ENCODE data around the gene TLCD3B. TPM values are rescaled to one million over a fixed set of nuclear protein-coding genes. Genes with fewer than 3 reads are reported as not detected.
A peak's percentile ranks its signal among the peaks of the same experiment; 100 is the strongest.

The TLCD3B gene
- total RNA-seq, 3 donors from 2014 or later: 0.29 TPM; not detected in 2

DNA sequence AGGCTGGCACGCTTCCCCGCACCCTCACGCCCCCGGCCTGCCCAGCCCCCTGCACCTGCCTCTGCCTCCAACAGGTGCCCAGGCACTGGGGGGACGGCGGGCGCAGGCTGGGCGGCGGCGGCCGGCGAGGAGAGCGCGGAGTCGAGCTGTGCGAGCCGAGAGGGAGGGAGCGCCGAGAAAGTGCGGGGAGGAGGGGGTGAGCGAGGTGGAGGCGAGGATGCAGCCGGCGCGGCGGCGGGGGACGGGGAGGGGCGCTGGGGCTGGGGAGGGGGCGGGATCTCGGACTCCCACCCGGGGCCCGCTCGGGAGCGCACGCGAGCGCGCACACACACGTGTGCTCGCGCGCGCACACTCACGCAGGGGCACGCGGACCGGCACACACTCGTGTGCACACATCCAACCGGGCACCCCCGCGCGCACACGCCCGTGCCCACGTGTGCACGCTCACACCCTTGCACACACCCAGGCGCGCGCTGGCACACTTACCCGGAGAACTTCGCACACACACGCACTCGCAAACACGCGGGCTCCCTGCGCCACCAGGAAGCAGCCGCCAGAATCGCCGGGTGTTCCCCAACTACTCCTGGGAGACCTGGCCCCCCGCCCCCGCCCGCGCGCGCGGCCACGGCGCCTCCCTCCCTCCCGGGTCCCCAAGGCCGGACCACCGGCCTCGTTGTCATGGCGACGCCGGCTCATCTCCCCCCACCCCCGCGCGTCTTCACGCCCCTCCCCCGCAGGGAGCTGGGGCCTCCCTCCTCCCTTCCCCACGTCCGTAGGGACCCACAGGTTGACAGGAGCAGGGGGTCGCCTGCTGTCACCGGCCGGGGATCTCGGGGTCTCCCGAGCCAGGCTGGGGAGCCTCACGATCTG is 20.0 kb downstream of the TLCD3B start, which contains the start of gene DOC2A:
Gene DOC2A, minus strand, starts transcription at position 184 of the 870 bp plus-strand sequence. CDS start 805 bp downstream, outside the sequence.
- peaks cover 10 to 25% of the 10 kb centered on the region in 2 donors for H3K27me3 ChIP-seq
- TF ChIP-seq POLR2AphosphoS5 (IDR thresholded peaks at IDR 0.05) (no peak), POLR2A (IDR thresholded peaks at IDR 0.05) (no peak)
- TF ChIP-seq, protein P1, sequence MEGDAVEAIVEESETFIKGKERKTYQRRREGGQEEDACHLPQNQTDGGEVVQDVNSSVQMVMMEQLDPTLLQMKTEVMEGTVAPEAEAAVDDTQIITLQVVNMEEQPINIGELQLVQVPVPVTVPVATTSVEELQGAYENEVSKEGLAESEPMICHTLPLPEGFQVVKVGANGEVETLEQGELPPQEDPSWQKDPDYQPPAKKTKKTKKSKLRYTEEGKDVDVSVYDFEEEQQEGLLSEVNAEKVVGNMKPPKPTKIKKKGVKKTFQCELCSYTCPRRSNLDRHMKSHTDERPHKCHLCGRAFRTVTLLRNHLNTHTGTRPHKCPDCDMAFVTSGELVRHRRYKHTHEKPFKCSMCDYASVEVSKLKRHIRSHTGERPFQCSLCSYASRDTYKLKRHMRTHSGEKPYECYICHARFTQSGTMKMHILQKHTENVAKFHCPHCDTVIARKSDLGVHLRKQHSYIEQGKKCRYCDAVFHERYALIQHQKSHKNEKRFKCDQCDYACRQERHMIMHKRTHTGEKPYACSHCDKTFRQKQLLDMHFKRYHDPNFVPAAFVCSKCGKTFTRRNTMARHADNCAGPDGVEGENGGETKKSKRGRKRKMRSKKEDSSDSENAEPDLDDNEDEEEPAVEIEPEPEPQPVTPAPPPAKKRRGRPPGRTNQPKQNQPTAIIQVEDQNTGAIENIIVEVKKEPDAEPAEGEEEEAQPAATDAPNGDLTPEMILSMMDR (IDR thresholded peaks at IDR 0.05): no peak
- intact Hi-C loops (cut with DNase I; ENCODE audit: low total_unique reads): loop anchor here (10.0 kb wide), 2 partner anchors 146 to 316 kb away; partner anchors contain the start of gene CDIPT

DNA sequence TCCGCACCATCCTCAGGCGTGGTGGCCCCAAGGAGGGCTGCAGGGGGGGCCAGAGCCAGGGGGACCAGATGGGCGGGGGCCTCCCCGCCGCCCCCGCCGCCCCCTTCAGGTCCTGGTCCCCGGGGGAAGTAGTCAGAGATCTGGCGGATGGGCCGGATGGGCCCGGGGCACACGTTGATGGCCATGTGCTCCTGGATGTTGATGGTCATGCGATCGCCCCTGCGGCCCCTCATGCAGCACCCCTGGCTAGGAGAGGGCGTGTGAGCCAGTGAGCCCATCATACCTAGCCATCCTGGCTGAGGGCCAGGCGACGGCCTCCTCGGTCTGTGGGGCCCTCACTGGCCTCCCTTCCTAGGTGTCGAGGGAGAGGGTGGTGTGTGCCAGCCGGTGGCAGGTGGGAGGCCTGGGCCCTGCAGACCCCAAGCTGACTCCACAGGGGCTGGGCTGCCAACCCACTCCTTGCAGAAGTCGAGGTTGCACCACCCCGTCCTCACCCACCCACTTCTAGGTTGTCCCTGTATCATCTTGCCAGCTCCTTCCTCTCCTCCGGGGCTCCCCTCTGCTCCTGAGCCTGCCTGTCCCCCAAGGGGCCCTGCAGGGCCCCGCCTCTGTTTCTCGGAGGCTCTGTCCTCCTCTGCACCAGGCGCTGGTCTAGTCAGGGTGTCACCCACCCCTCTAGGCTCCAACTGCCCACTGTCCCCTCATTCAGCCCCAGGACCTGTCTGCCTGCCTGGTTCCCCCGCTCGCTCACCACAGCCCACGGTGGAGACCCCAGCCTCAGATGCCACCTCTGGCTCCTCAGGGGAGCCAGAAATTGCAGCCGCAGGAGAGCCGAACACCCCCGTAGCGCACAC is 20.9 kb downstream of the TLCD3B start:
- TF ChIP-seq POLR2AphosphoS5 (IDR thresholded peaks at IDR 0.05) (no peak), POLR2A (IDR thresholded peaks at IDR 0.05) (no peak)
- TF ChIP-seq, protein P1 (IDR thresholded peaks at IDR 0.05): no peak
- Histone ChIP-seq H3K4me1 (peaks cover 9 to 13% of the 10 kb centered on the region in 2 donors), H3K4me3 (peak overlapping the region; percentile 22 to 73 (median 52)), H3K36me3 (no peaks in the 10 kb centered on the region), H3K27ac (no peak overlapping the region), H3K27me3 (peaks cover 10 to 25% of the 10 kb centered on the region in 2 donors), H3K9me3 (no peaks in the 10 kb centered on the region)
- intact Hi-C loops (cut with DNase I; ENCODE audit: low total_unique reads): loop anchor here (10.0 kb wide), 2 partner anchors 145 to 315 kb away; partner anchors contain the start of gene CDIPT
- no peak for DNase-seq (ENCODE audit: low spot score in 2 of 2)

More for the DNA sequence above, 20.0 kb downstream of the TLCD3B start, which contains the start of gene DOC2A:
- DNase-seq (ENCODE audit: low spot score in 2 of 2): no peak
- Histone ChIP-seq H3K4me3 (peak within 1 kb of the TSS; percentile 22 to 73 (median 52)), H3K4me1 (peaks cover 9 to 13% of the 10 kb centered on the region in 2 donors), H3K27ac (no peak within 1 kb of the TSS), H3K36me3 (no peaks in the 10 kb centered on the region), H3K9me3 (no peaks in the 10 kb centered on the region)

DNA sequence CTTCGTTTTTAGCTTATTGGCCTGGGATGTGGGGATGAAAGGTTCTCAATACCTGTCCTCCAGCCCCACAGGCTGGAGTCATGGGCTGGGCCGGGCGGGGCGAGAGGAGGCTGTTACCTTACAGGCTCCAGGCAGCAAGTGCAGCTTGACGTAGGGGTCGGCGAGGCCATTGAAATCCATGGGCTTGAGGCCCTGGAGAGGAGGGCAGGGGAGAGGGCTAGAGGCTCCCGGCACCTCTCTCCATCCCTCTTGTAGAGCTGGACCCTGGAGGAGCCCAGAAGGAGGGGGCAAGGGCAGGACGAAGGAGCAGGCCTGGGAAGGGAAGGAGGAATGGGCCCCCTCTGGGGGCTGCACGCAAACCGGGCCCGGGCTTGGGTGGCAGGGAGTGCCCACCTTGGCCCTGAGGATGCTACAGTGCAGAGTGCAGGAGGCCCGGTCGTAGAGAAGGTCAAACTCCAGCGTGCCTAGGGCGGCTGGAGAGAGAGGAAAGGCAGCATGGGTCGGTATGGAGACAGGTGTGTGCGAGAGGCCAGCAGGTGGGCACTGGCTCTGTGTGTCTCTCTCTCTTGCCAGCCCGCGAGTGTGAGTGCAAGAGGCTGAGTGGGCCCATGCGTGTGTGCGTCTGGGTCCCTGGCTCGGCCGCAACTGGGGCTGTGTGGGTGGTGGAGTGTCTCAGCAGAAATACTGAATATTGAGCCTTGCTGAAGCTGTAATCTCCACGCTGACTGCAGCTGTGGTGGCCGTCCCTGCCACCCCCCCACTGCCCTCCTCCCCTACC is 21.8 kb downstream of the TLCD3B start:
- H3K4me1 ChIP-seq: peaks cover 9 to 13% of the 10 kb centered on the region in 2 donors

DNA sequence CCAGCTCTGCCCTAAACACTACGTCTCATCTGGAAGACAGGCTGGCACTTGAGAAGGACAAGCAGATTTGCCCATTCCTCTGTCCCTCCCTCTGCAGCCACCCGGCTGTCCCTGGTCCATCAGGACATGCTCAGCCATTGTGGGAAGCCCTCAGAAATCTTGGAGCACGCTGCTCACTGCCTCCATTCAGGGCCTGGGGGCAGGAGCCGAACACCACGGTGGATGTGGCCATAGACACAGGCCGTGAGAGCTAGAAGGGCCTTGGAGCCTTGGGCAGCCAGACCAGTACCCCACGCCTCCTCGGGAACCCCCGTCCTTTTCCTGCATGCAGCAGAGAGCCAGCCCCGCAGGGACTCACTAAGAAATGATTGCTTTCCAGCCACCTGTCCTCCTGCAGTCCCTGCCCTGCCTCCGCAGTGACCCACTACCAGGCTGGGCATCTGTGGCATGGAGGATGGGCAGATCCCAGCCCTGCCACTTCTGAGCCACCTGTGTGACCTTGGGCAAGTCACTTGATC is 23.6 kb downstream of the TLCD3B start:
- H3K4me3 ChIP-seq: no peak overlapping the region
- H3K27me3 ChIP-seq: peaks cover 10 to 25% of the 10 kb centered on the region in 2 donors
- no peaks in the 10 kb centered on the region for H3K9me3 ChIP-seq
- peaks cover 9 to 13% of the 10 kb centered on the region in 2 donors for H3K4me1 ChIP-seq
- DNase-seq (ENCODE audit: low spot score in 2 of 2): no peak
- H3K27ac ChIP-seq: no peak overlapping the region
- no peaks in the 10 kb centered on the region for H3K36me3 ChIP-seq
- TF ChIP-seq, protein P1 (IDR thresholded peaks at IDR 0.05): no peak
- intact Hi-C loops (cut with DNase I; ENCODE audit: low total_unique reads): no loop called here

More for the DNA sequence above, 21.8 kb downstream of the TLCD3B start:
- Histone ChIP-seq H3K27me3 (peaks cover 10 to 25% of the 10 kb centered on the region in 2 donors), H3K4me3 (peak overlapping the region in 1 of 3 donors; percentile 3), H3K36me3 (no peaks in the 10 kb centered on the region), H3K9me3 (no peaks in the 10 kb centered on the region), H3K27ac (no peak overlapping the region)
- intact Hi-C loops (cut with DNase I; ENCODE audit: low total_unique reads): no loop called here
- no peak for DNase-seq (ENCODE audit: low spot score in 2 of 2)
- TF ChIP-seq, protein P1 (IDR thresholded peaks at IDR 0.05): no peak
- no peak for TF ChIP-seq POLR2A (IDR thresholded peaks at IDR 0.05)
- no peak for TF ChIP-seq POLR2AphosphoS5 (IDR thresholded peaks at IDR 0.05)
